GM19035 (cell line): Measurements from ENCODE around the gene GNB1L.
"Not testable (repeated sequence)": the region's sequence is repeated elsewhere in the genome, so short reads cannot be mapped to it uniquely, and the experiment has no call there.

Experiments used
- ATAC-seq: cut with Tn5 transposase; IDR thresholded peaks from one replicate; pipeline ENCODE4 v1.9.1; 2021; ENCODE audit not compliant: unreplicated experiment

GNB1L gene

GRCh38 chr22:19890502-19891316, 36.0 kb upstream of the GNB1L start:
- no peak for ATAC-seq

- ATAC-seq = no peak
Measured at GRCh38 chr22:19889951-19890350, 35.3 kb upstream of the GNB1L start.

GRCh38 chr22:19888131-19888746, 33.6 kb upstream of the GNB1L start:
- ATAC-seq = no peak

- no peak for ATAC-seq
Measured at GRCh38 chr22:19887256-19887985, 32.7 kb upstream of the GNB1L start.

GRCh38 chr22:19886605-19887255, 32.1 kb upstream of the GNB1L start:
- ATAC-seq = no peak

- ATAC-seq = no peak
Measured at GRCh38 chr22:19885841-19886592, 31.3 kb upstream of the GNB1L start.

- no peak for ATAC-seq
Measured at GRCh38 chr22:19884954-19885751, 30.5 kb upstream of the GNB1L start.

- ATAC-seq = no peak
Measured at GRCh38 chr22:19884161-19884953, 29.7 kb upstream of the GNB1L start.

- ATAC-seq = not testable (repeated sequence)
Measured at GRCh38 chr22:19883446-19883845, 28.8 kb upstream of the GNB1L start.

GRCh38 chr22:19882446-19883381, 28.0 kb upstream of the GNB1L start:
- ATAC-seq = no peak

- ATAC-seq = no peak
Measured at GRCh38 chr22:19880786-19881569, 26.3 kb upstream of the GNB1L start.

GRCh38 chr22:19879992-19880785, 25.5 kb upstream of the GNB1L start:
- no peak for ATAC-seq

- ATAC-seq = no peak
Measured at GRCh38 chr22:19879643-19879991, 24.9 kb upstream of the GNB1L start.

GRCh38 chr22:19879246-19879570, 24.5 kb upstream of the GNB1L start:
- no peak for ATAC-seq

- ATAC-seq = no peak
Measured at GRCh38 chr22:19878461-19879245, 24.0 kb upstream of the GNB1L start.
